ENCODE results near the gene AK8. TPM values are rescaled to one million over a fixed set of nuclear protein-coding genes. Genes with fewer than 3 reads are reported as not detected.

The AK8 gene
- total RNA-seq, 1 donor from 2014 or later = 2.0 TPM

- Histone ChIP-seq H3K27me3 (ENCODE audit: control insufficient read depth, insufficient read depth, low read length) (peaks cover 7% of the 10 kb centered on the region), H3K4me3 (ENCODE audit: low read depth, low read length) (no peak overlapping the region), H3K36me3 (ENCODE audit: control insufficient read depth, insufficient read depth, low read length) (no peaks in the 10 kb centered on the region)
- DNase-seq (ENCODE audit: low read depth) = no peak
- no peak for TF ChIP-seq CTCF (IDR thresholded peaks at IDR 0.05; ENCODE audit: insufficient read depth, low read length, poor library complexity, severe bottlenecking)
Observed at GRCh38 chr9:132811985-132812384, 66.1 kb downstream of the AK8 start.

- no peak overlapping the region for H3K4me3 ChIP-seq (ENCODE audit: low read depth, low read length)
- no peak for TF ChIP-seq CTCF (IDR thresholded peaks at IDR 0.05; ENCODE audit: insufficient read depth, low read length, poor library complexity, severe bottlenecking)
- no peak for DNase-seq (ENCODE audit: low read depth)
- H3K36me3 ChIP-seq (ENCODE audit: control insufficient read depth, insufficient read depth, low read length) = no peaks in the 10 kb centered on the region
- peaks cover 16% of the 10 kb centered on the region for H3K27me3 ChIP-seq (ENCODE audit: control insufficient read depth, insufficient read depth, low read length)
Observed at GRCh38 chr9:132810314-132810713, 67.8 kb downstream of the AK8 start.

GRCh38 chr9:132809677-132810271, 68.3 kb downstream of the AK8 start:
- Histone ChIP-seq H3K36me3 (ENCODE audit: control insufficient read depth, insufficient read depth, low read length) (no peaks in the 10 kb centered on the region), H3K4me3 (ENCODE audit: low read depth, low read length) (no peak overlapping the region), H3K27me3 (ENCODE audit: control insufficient read depth, insufficient read depth, low read length) (peaks cover 19% of the 10 kb centered on the region)
- DNase-seq (ENCODE audit: low read depth) = no peak
- TF ChIP-seq CTCF (IDR thresholded peaks at IDR 0.05; ENCODE audit: insufficient read depth, low read length, poor library complexity, severe bottlenecking) = no peak

- no peak for TF ChIP-seq CTCF (IDR thresholded peaks at IDR 0.05; ENCODE audit: insufficient read depth, low read length, poor library complexity, severe bottlenecking)
- Histone ChIP-seq H3K27me3 (ENCODE audit: control insufficient read depth, insufficient read depth, low read length) (peaks cover 23% of the 10 kb centered on the region), H3K36me3 (ENCODE audit: control insufficient read depth, insufficient read depth, low read length) (no peaks in the 10 kb centered on the region), H3K4me3 (ENCODE audit: low read depth, low read length) (no peak overlapping the region)
- DNase-seq (ENCODE audit: low read depth) = no peak
Observed at GRCh38 chr9:132808645-132809044, 69.4 kb downstream of the AK8 start.

- H3K27me3 ChIP-seq (ENCODE audit: control insufficient read depth, insufficient read depth, low read length) = peaks cover 27% of the 10 kb centered on the region
- no peak for DNase-seq (ENCODE audit: low read depth)
- no peaks in the 10 kb centered on the region for H3K36me3 ChIP-seq (ENCODE audit: control insufficient read depth, insufficient read depth, low read length)
- no peak overlapping the region for H3K4me3 ChIP-seq (ENCODE audit: low read depth, low read length)
- TF ChIP-seq CTCF (IDR thresholded peaks at IDR 0.05; ENCODE audit: insufficient read depth, low read length, poor library complexity, severe bottlenecking) = no peak
Observed at GRCh38 chr9:132806723-132807421, 71.2 kb downstream of the AK8 start.

GRCh38 chr9:132806306-132806705, 71.8 kb downstream of the AK8 start:
- peaks cover 28% of the 10 kb centered on the region for H3K27me3 ChIP-seq (ENCODE audit: control insufficient read depth, insufficient read depth, low read length)
- no peak for DNase-seq (ENCODE audit: low read depth)
- no peak overlapping the region for H3K4me3 ChIP-seq (ENCODE audit: low read depth, low read length)
- TF ChIP-seq CTCF (IDR thresholded peaks at IDR 0.05; ENCODE audit: insufficient read depth, low read length, poor library complexity, severe bottlenecking) = no peak
- H3K36me3 ChIP-seq (ENCODE audit: control insufficient read depth, insufficient read depth, low read length) = no peaks in the 10 kb centered on the region

Data from kidney epithelial cell (primary cell).